ENCODE results near the gene DNAJC28.
"Not testable (repeated sequence)": the region's sequence is repeated elsewhere in the genome, so short reads cannot be mapped to it uniquely, and the experiment has no call there.

Gene DNAJC28

GRCh38 chr21:33507003-33507402 lies 15.5 kb upstream of the DNAJC28 start:
- H3K4me1 ChIP-seq (ENCODE audit: control extremely low read depth in 1 of 4, control insufficient read depth in 4 of 4, insufficient read depth in 4 of 4, low read length in 3 of 4); CTCF ChIA-PET; DNase-seq; H3K9me3 ChIP-seq (ENCODE audit: control extremely low read depth in 1 of 5, control insufficient read depth in 4 of 5, insufficient read depth in 2 of 5, low read depth in 1 of 5, low read length in 4 of 5); H3K4me3 ChIP-seq (ENCODE audit: control insufficient read depth in 1 of 7, extremely low read depth in 1 of 7, insufficient read depth in 4 of 7, low read depth in 2 of 7, low read length in 6 of 7); H3K27me3 ChIP-seq (replicated peaks in 2 of 5; ENCODE audit: control insufficient read depth in 4 of 5, insufficient read depth in 5 of 5, low read length in 4 of 5); H3K27ac ChIP-seq (ENCODE audit: insufficient read depth in 1 of 2, low read depth in 1 of 2, low read length in 2 of 2, poor library complexity in 1 of 2, severe bottlenecking in 2 of 2): not testable (repeated sequence)
- peaks cover 31 to 70% (median 62%) of the 10 kb centered on the region in 4 experiments for H3K36me3 ChIP-seq (ENCODE audit: control insufficient read depth in 4 of 4, insufficient read depth in 4 of 4, low read length in 3 of 4)
- 100% methylated on average over 1 of the region's 1 CpG for WGBS (ENCODE audit: insufficient coverage)
- POLR2A ChIA-PET: interaction anchor here (0.5 kb wide), 1 partner anchor 236 kb away, joined by 4 read pairs; no protein-coding TSS in a partner anchor

DNA sequence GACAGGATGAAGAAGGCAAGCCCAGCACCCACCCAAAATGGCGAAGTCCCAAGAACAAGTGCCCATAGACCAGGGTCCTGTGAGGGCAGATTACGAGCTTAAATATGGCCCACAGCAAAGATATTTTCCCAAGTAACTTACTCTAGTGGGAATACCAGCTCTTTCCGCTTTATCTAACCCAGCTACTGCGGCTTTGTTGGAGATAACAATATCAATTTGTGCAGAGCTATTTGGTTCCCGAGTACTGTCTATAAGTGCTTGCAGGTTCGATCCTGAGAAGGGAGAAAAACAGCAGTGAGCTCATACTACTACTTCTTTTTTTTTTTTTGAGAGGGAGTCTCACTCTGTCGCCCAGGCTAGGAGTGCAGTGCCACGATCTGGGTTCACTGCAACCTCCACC lies 14.3 kb upstream of the DNAJC28 start:
- WGBS (ENCODE audit: insufficient coverage): 100% methylated on average over 4 of the region's 8 CpGs
- Histone ChIP-seq H3K36me3 (ENCODE audit: control insufficient read depth in 4 of 4, insufficient read depth in 4 of 4, low read length in 3 of 4) (peaks cover 25 to 62% (median 51%) of the 10 kb centered on the region in 4 experiments), H3K4me3 (ENCODE audit: control insufficient read depth in 1 of 7, extremely low read depth in 1 of 7, insufficient read depth in 4 of 7, low read depth in 2 of 7, low read length in 6 of 7) (no peak overlapping the region), H3K27ac (ENCODE audit: insufficient read depth in 1 of 2, low read depth in 1 of 2, low read length in 2 of 2, poor library complexity in 1 of 2, severe bottlenecking in 2 of 2) (no peak overlapping the region), H3K9me3 (ENCODE audit: control extremely low read depth in 1 of 5, control insufficient read depth in 4 of 5, insufficient read depth in 2 of 5, low read depth in 1 of 5, low read length in 4 of 5) (no peaks in the 10 kb centered on the region), H3K27me3 (replicated peaks in 2 of 5; ENCODE audit: control insufficient read depth in 4 of 5, insufficient read depth in 5 of 5, low read length in 4 of 5) (no peaks in the 10 kb centered on the region), H3K4me1 (ENCODE audit: control extremely low read depth in 1 of 4, control insufficient read depth in 4 of 4, insufficient read depth in 4 of 4, low read length in 3 of 4) (no peaks in the 10 kb centered on the region)
- ChIA-PET POLR2A (interaction anchor here (1.2 kb wide), 1 partner anchor 26 kb away, joined by 3 read pairs; the partner anchor contains the start of gene TMEM50B), CTCF (no interaction called here)
- DNase-seq: no peak

DNA sequence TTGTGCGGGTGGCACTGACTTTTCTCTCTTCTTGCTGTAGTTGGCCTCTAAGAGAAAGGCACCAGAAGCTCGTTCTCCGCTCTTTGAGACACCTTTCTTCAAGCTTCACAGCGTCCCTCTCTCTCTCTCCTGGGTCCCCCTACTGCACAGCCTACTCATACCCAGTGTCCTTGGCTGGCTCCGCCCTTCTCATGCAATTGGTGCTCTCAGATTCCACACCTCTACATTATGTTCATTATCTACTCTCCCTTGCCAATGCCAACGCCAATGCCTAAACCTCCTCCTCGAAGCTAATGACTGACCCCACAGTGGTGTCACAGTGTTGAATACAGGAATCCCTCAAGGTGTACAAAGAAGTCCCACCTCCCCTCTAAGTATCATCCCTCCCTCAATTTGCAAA lies 4.8 kb upstream of the DNAJC28 start:
- POLR2A ChIA-PET: no interaction called here
- CTCF ChIA-PET: no interaction called here
- WGBS (ENCODE audit: insufficient coverage): 75% methylated on average over 7 of the region's 7 CpGs

DNA sequence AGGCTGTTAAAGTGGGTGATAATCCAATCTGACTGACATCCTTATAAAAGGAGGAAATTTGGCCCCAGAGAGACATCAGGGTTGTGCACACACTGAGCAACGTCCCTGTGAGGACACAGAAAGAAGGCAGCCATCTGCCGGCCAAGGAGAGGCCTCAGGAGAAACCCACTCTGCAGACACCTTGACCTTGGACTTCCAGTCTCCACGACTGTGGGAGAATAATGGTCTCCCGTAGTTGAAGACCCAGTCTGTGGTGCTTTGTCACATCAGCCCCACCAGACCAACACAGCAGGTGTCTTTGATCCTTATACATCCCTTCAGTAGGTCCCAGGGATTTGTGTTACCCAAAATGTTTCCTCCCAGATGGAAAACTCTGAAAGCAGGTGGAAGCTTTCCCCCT lies 4.2 kb upstream of the DNAJC28 start:
- Histone ChIP-seq H3K36me3 (ENCODE audit: control insufficient read depth in 4 of 4, insufficient read depth in 4 of 4, low read length in 3 of 4) (no peaks in the 10 kb centered on the region), H3K27ac (ENCODE audit: insufficient read depth in 1 of 2, low read depth in 1 of 2, low read length in 2 of 2, poor library complexity in 1 of 2, severe bottlenecking in 2 of 2) (no peak overlapping the region), H3K4me3 (ENCODE audit: control insufficient read depth in 1 of 7, extremely low read depth in 1 of 7, insufficient read depth in 4 of 7, low read depth in 2 of 7, low read length in 6 of 7) (no peak overlapping the region), H3K4me1 (ENCODE audit: control extremely low read depth in 1 of 4, control insufficient read depth in 4 of 4, insufficient read depth in 4 of 4, low read length in 3 of 4) (peaks cover 2 to 14% (median 9%) of the 10 kb centered on the region in 4 experiments), H3K9me3 (ENCODE audit: control extremely low read depth in 1 of 5, control insufficient read depth in 4 of 5, insufficient read depth in 2 of 5, low read depth in 1 of 5, low read length in 4 of 5) (no peaks in the 10 kb centered on the region), H3K27me3 (replicated peaks in 2 of 5; ENCODE audit: control insufficient read depth in 4 of 5, insufficient read depth in 5 of 5, low read length in 4 of 5) (no peaks in the 10 kb centered on the region)
- 92% methylated on average over 2 of the region's 4 CpGs for WGBS (ENCODE audit: insufficient coverage)
- no peak for DNase-seq
- ChIA-PET CTCF (interaction anchor here (0.6 kb wide), 1 partner anchor 17 kb away, joined by 3 read pairs; no protein-coding TSS in a partner anchor), POLR2A (no interaction called here)

More for the DNA sequence above, 4.8 kb upstream of the DNAJC28 start:
- H3K9me3 ChIP-seq (ENCODE audit: control extremely low read depth in 1 of 5, control insufficient read depth in 4 of 5, insufficient read depth in 2 of 5, low read depth in 1 of 5, low read length in 4 of 5): no peaks in the 10 kb centered on the region
- H3K27me3 ChIP-seq (replicated peaks in 2 of 5; ENCODE audit: control insufficient read depth in 4 of 5, insufficient read depth in 5 of 5, low read length in 4 of 5): no peaks in the 10 kb centered on the region
- no peak overlapping the region for H3K27ac ChIP-seq (ENCODE audit: insufficient read depth in 1 of 2, low read depth in 1 of 2, low read length in 2 of 2, poor library complexity in 1 of 2, severe bottlenecking in 2 of 2)
- H3K4me1 ChIP-seq (ENCODE audit: control extremely low read depth in 1 of 4, control insufficient read depth in 4 of 4, insufficient read depth in 4 of 4, low read length in 3 of 4): peaks cover 2 to 9% (median 7%) of the 10 kb centered on the region in 4 experiments
- no peaks in the 10 kb centered on the region for H3K36me3 ChIP-seq (ENCODE audit: control insufficient read depth in 4 of 4, insufficient read depth in 4 of 4, low read length in 3 of 4)
- DNase-seq: no peak
- H3K4me3 ChIP-seq (ENCODE audit: control insufficient read depth in 1 of 7, extremely low read depth in 1 of 7, insufficient read depth in 4 of 7, low read depth in 2 of 7, low read length in 6 of 7): no peak overlapping the region

GRCh38 chr21:33493756-33494155 lies 2.2 kb upstream of the DNAJC28 start:
- H3K27ac ChIP-seq (ENCODE audit: insufficient read depth in 1 of 2, low read depth in 1 of 2, low read length in 2 of 2, poor library complexity in 1 of 2, severe bottlenecking in 2 of 2): no peak overlapping the region
- ChIA-PET POLR2A (no interaction called here), CTCF (no interaction called here)
- H3K4me1 ChIP-seq (ENCODE audit: control extremely low read depth in 1 of 4, control insufficient read depth in 4 of 4, insufficient read depth in 4 of 4, low read length in 3 of 4): peaks cover 2 to 14% (median 9%) of the 10 kb centered on the region in 4 experiments
- H3K9me3 ChIP-seq (ENCODE audit: control extremely low read depth in 1 of 5, control insufficient read depth in 4 of 5, insufficient read depth in 2 of 5, low read depth in 1 of 5, low read length in 4 of 5): no peaks in the 10 kb centered on the region
- WGBS (ENCODE audit: insufficient coverage): 90% methylated on average over 2 of the region's 3 CpGs
- H3K4me3 ChIP-seq (ENCODE audit: control insufficient read depth in 1 of 7, extremely low read depth in 1 of 7, insufficient read depth in 4 of 7, low read depth in 2 of 7, low read length in 6 of 7): no peak overlapping the region
- DNase-seq: no peak
- H3K27me3 ChIP-seq (replicated peaks in 2 of 5; ENCODE audit: control insufficient read depth in 4 of 5, insufficient read depth in 5 of 5, low read length in 4 of 5): no peaks in the 10 kb centered on the region
- no peaks in the 10 kb centered on the region for H3K36me3 ChIP-seq (ENCODE audit: control insufficient read depth in 4 of 4, insufficient read depth in 4 of 4, low read length in 3 of 4)

- ChIA-PET POLR2A (interaction anchor here (2.4 kb wide), 1 partner anchor 13 kb away, joined by 26 read pairs; the partner anchor contains the start of gene TMEM50B), CTCF (interaction anchor here (1.6 kb wide), 1 partner anchor 16 kb away, joined by 3 read pairs; no protein-coding TSS in a partner anchor)
- Histone ChIP-seq H3K27me3 (replicated peaks in 2 of 5; ENCODE audit: control insufficient read depth in 4 of 5, insufficient read depth in 5 of 5, low read length in 4 of 5) (no peaks in the 10 kb centered on the region), H3K4me3 (ENCODE audit: control insufficient read depth in 1 of 7, extremely low read depth in 1 of 7, insufficient read depth in 4 of 7, low read depth in 2 of 7, low read length in 6 of 7) (no peak overlapping the region), H3K36me3 (ENCODE audit: control insufficient read depth in 4 of 4, insufficient read depth in 4 of 4, low read length in 3 of 4) (no peaks in the 10 kb centered on the region), H3K27ac (ENCODE audit: insufficient read depth in 1 of 2, low read depth in 1 of 2, low read length in 2 of 2, poor library complexity in 1 of 2, severe bottlenecking in 2 of 2) (no peak overlapping the region), H3K4me1 (ENCODE audit: control extremely low read depth in 1 of 4, control insufficient read depth in 4 of 4, insufficient read depth in 4 of 4, low read length in 3 of 4) (peaks cover 2 to 14% (median 9%) of the 10 kb centered on the region in 4 experiments), H3K9me3 (ENCODE audit: control extremely low read depth in 1 of 5, control insufficient read depth in 4 of 5, insufficient read depth in 2 of 5, low read depth in 1 of 5, low read length in 4 of 5) (no peaks in the 10 kb centered on the region)
- DNase-seq: peak in 2 of 3 donors; percentile 26 to 36
- no CpG with 5 or more reads among the region's 2 CpGs for WGBS (ENCODE audit: insufficient coverage)
Measured at GRCh38 chr21:33492571-33492970, 1.1 kb upstream of the DNAJC28 start.

DNA sequence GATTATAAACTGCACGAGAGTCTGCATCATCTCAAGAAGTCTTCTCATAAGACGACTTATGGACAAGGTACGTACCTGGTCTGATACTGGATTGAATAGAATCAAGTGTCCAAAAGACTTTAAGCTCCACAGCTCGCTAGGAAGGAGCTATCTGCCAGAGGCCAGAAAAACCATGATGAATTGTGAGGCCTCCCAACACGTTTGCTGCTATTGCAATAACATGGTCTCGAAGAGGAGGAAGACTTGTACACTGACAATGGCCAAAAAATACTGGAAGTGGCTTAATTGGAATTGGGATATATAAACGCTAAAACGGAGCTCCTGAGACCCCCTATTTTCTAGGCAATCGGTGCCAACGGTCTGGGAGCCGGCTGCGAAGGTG lies 534 bp downstream of the DNAJC28 start:
- Histone ChIP-seq H3K27ac (ENCODE audit: insufficient read depth in 1 of 2, low read depth in 1 of 2, low read length in 2 of 2, poor library complexity in 1 of 2, severe bottlenecking in 2 of 2) (peak overlapping the region in 1 of 2 experiments; percentile 81), H3K27me3 (replicated peaks in 2 of 5; ENCODE audit: control insufficient read depth in 4 of 5, insufficient read depth in 5 of 5, low read length in 4 of 5) (no peaks in the 10 kb centered on the region), H3K4me1 (ENCODE audit: control extremely low read depth in 1 of 4, control insufficient read depth in 4 of 4, insufficient read depth in 4 of 4, low read length in 3 of 4) (peaks cover 2 to 14% (median 9%) of the 10 kb centered on the region in 4 experiments), H3K4me3 (ENCODE audit: control insufficient read depth in 1 of 7, extremely low read depth in 1 of 7, insufficient read depth in 4 of 7, low read depth in 2 of 7, low read length in 6 of 7) (peak overlapping the region; percentile 71 to 97 (median 92)), H3K36me3 (ENCODE audit: control insufficient read depth in 4 of 4, insufficient read depth in 4 of 4, low read length in 3 of 4) (no peaks in the 10 kb centered on the region), H3K9me3 (ENCODE audit: control extremely low read depth in 1 of 5, control insufficient read depth in 4 of 5, insufficient read depth in 2 of 5, low read depth in 1 of 5, low read length in 4 of 5) (no peaks in the 10 kb centered on the region)
- DNase-seq: no peak
- ChIA-PET POLR2A (interaction anchor here (0.9 to 2.4 kb wide), 2 partner anchors 11 to 52 kb away, joined by 3 to 26 read pairs; partner anchors contain the start of gene TMEM50B), CTCF (interaction anchor here (1.1 to 1.8 kb wide), 3 partner anchors 10 to 81 kb away, joined by 3 to 13 read pairs (median 3); partner anchors contain the start of gene TMEM50B)
- 19% methylated on average over 10 of the region's 12 CpGs for WGBS (ENCODE audit: insufficient coverage)

Measured in common myeloid progenitor, CD34-positive (primary cell).